Measurements from ENCODE around the gene HRH2.

DNA sequence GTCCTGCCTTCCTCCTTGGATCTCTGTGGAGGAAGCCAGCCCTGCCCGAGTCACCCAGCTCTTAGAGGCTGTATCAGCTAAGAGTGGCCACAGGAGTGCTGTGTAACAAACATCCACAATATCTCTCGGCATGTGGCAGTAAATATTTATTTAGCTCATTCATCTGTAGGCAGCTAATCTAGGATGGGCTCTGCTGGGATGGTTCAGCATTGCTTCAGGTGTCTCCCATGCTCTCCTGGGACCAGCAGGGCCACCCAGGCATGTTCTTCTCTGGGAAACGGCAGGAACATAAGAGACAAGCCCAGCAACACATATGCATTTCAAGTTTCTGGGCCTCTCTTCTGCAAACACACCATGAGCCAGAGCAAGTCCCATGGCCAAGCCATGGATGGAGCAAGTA lies 56.1 kb downstream of the HRH2 start:
- TF ChIP-seq, protein P1, sequence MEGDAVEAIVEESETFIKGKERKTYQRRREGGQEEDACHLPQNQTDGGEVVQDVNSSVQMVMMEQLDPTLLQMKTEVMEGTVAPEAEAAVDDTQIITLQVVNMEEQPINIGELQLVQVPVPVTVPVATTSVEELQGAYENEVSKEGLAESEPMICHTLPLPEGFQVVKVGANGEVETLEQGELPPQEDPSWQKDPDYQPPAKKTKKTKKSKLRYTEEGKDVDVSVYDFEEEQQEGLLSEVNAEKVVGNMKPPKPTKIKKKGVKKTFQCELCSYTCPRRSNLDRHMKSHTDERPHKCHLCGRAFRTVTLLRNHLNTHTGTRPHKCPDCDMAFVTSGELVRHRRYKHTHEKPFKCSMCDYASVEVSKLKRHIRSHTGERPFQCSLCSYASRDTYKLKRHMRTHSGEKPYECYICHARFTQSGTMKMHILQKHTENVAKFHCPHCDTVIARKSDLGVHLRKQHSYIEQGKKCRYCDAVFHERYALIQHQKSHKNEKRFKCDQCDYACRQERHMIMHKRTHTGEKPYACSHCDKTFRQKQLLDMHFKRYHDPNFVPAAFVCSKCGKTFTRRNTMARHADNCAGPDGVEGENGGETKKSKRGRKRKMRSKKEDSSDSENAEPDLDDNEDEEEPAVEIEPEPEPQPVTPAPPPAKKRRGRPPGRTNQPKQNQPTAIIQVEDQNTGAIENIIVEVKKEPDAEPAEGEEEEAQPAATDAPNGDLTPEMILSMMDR (IDR thresholded peaks at IDR 0.05), result no peak
- TF ChIP-seq POLR2AphosphoS5 (IDR thresholded peaks at IDR 0.05), result no peak
